T-helper 9 cell (primary cell): ENCODE results near the gene CHD8.

Experiments
- DNase-seq: peaks from one replicate; pipeline ENCODE4 v3.0.0-alpha.2; 2020

CHD8 gene

GRCh38 chr14:21356511-21356910, 99.4 kb downstream of the CHD8 start:
- no peak for DNase-seq

GRCh38 chr14:21352587-21352986, 103.3 kb downstream of the CHD8 start:
- DNase-seq = no peak

- no peak for DNase-seq
These were observed 105.4 kb downstream of the CHD8 start for GRCh38 chr14:21350539-21350938.

- DNase-seq = no peak
These were observed 108.7 kb downstream of the CHD8 start for GRCh38 chr14:21347201-21347600.

GRCh38 chr14:21346532-21347135, 109.3 kb downstream of the CHD8 start:
- DNase-seq = no peak

GRCh38 chr14:21343035-21343794, 112.7 kb downstream of the CHD8 start:
- DNase-seq = no peak
